ENCODE results near the gene CCDC124. TPM values are rescaled to one million over a fixed set of nuclear protein-coding genes. Genes with fewer than 3 reads are reported as not detected.

CCDC124 gene
- total RNA-seq, 2 experiments from 2014 or later, result 26.9 to 28.1 TPM

DNA sequence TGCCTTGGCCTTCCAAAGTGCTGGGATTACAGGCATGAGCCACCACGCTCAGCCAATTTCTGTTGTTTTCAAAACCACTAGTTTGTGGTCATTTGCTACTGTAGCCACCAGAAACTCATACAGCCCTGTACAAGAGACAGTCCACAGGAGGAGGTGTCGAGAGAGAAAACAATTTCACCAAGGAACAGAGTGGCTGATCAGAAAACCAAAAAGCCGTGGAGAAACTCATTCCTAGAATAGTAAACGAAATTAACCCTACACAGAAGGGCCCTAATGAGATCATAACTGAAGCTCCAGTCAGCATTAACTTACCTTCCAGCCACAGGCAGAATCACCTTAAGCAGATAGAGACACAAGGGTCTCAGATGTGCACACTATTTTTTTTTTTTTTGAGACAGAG, 3.8 kb upstream of the CCDC124 start:
- peaks cover 18% of the 10 kb centered on the region for H3K4me1 Mint-ChIP-seq (ENCODE audit: low read depth)
- no peak overlapping the region for H3K27ac Mint-ChIP-seq
- H3K27me3 Mint-ChIP-seq, result no peaks in the 10 kb centered on the region
- CTCF ChIA-PET, result interaction anchor here (6.7 kb wide), 1 partner anchor 69 kb away, joined by 226 read pairs; the partner anchor contains the start of gene RPL18A
- intact Hi-C loops (cut with DNase I, micrococcal nuclease), result no loop called here
- POLR2A ChIA-PET, result no interaction called here
- no peak for DNase-seq
- ATAC-seq (ENCODE audit: poor library complexity), result no peak
- H3K4me3 Mint-ChIP-seq, result no peak overlapping the region
- TF ChIP-seq, protein P1, sequence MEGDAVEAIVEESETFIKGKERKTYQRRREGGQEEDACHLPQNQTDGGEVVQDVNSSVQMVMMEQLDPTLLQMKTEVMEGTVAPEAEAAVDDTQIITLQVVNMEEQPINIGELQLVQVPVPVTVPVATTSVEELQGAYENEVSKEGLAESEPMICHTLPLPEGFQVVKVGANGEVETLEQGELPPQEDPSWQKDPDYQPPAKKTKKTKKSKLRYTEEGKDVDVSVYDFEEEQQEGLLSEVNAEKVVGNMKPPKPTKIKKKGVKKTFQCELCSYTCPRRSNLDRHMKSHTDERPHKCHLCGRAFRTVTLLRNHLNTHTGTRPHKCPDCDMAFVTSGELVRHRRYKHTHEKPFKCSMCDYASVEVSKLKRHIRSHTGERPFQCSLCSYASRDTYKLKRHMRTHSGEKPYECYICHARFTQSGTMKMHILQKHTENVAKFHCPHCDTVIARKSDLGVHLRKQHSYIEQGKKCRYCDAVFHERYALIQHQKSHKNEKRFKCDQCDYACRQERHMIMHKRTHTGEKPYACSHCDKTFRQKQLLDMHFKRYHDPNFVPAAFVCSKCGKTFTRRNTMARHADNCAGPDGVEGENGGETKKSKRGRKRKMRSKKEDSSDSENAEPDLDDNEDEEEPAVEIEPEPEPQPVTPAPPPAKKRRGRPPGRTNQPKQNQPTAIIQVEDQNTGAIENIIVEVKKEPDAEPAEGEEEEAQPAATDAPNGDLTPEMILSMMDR (IDR thresholded peaks at IDR 0.05), result no peak
- H3K9me3 ChIP-seq (ENCODE audit: control insufficient read depth in 1 of 2, insufficient read depth in 1 of 2, low read length in 2 of 2), result no peaks in the 10 kb centered on the region
- no peaks in the 10 kb centered on the region for H3K9me3 Mint-ChIP-seq
- H3K36me3 ChIP-seq (ENCODE audit: insufficient read depth, low read length), result no peaks in the 10 kb centered on the region
- no peak overlapping the region for H3K4me3 ChIP-seq (ENCODE audit: low read length)
- H3K4me1 ChIP-seq (ENCODE audit: insufficient read depth, low read length), result peaks cover 21% of the 10 kb centered on the region
- H3K27ac ChIP-seq (ENCODE audit: low read depth in 1 of 2, low read length in 2 of 2), result no peak overlapping the region
- H3K27me3 ChIP-seq (ENCODE audit: control insufficient read depth in 1 of 2, insufficient read depth in 2 of 2, low read length in 2 of 2), result no peaks in the 10 kb centered on the region
- H3K36me3 Mint-ChIP-seq (ENCODE audit: low read depth), result peaks cover 6% of the 10 kb centered on the region

DNA sequence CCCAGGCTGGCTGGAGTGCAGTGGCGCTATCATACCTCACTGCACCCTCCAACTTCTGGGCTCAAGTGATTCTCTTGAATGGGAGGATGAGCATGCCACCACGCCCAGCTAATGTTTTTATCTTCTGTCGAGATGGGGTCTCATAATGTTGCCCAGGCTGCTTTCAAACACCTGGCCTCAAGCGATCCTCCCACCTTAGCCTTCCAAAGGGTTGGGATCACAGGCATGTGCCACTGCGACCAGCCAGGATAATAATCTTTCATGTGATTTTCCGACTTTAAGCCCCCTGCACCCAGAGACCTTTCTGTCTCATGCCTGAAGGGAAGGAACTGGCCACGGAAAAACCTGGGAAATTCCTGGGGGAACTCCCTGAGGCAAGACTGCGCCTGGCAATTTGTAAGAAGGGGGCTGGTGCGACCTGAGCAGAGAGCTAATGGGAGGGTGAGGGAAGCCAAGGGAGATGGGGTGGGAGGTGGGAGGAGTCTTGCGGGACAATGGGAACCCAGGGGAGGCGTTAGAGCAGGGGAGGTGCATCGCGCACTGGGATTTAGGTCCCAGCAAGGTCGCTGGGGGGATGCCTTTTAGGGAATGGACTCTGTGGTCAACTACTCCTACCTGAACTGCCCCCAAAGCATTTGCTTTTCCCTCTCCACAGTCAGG, 1.2 kb upstream of the CCDC124 start:
- no peak for ATAC-seq (ENCODE audit: poor library complexity)
- Histone ChIP-seq H3K27me3 (ENCODE audit: control insufficient read depth in 1 of 2, insufficient read depth in 2 of 2, low read length in 2 of 2) (no peaks in the 10 kb centered on the region), H3K4me3 (ENCODE audit: low read length) (peak overlapping the region; percentile 76), H3K36me3 (ENCODE audit: insufficient read depth, low read length) (peaks cover 4% of the 10 kb centered on the region), H3K27ac (ENCODE audit: low read depth in 1 of 2, low read length in 2 of 2) (no peak overlapping the region), H3K9me3 (ENCODE audit: control insufficient read depth in 1 of 2, insufficient read depth in 1 of 2, low read length in 2 of 2) (no peaks in the 10 kb centered on the region), H3K4me1 (ENCODE audit: insufficient read depth, low read length) (peaks cover 22% of the 10 kb centered on the region)
- Mint-ChIP-seq H3K27ac (peak overlapping the region; percentile 55), H3K27me3 (no peaks in the 10 kb centered on the region), H3K4me1 (ENCODE audit: low read depth) (peaks cover 19% of the 10 kb centered on the region), H3K9me3 (no peaks in the 10 kb centered on the region), H3K36me3 (ENCODE audit: low read depth) (peaks cover 6% of the 10 kb centered on the region), H3K4me3 (peak overlapping the region; percentile 83)
- CTCF ChIA-PET, result interaction anchor here (1.1 to 6.7 kb wide), 28 partner anchors 10 to 435 kb away, joined by 3 to 226 read pairs (median 6); partner anchors contain the start of genes FCHO1, JAK3, MAP1S and RPL18A
- TF ChIP-seq, protein P1 (IDR thresholded peaks at IDR 0.05), result no peak
- peak in 1 of 14 experiments; percentile 56 for DNase-seq
- POLR2A ChIA-PET, result interaction anchor here (0.6 to 5.3 kb wide), 16 partner anchors 27 to 420 kb away, joined by 3 to 275 read pairs (median 4); partner anchors contain the start of genes ARRDC2, JAK3, MAP1S and PGLS
- intact Hi-C loops (cut with DNase I, micrococcal nuclease), result loop anchor here (1.0 to 5.0 kb wide), 4 partner anchors 61 to 227 kb away; partner anchors contain the start of genes RPL18A (in 2 of the 2) and SLC5A5 (in 1 of the 2)

DNA sequence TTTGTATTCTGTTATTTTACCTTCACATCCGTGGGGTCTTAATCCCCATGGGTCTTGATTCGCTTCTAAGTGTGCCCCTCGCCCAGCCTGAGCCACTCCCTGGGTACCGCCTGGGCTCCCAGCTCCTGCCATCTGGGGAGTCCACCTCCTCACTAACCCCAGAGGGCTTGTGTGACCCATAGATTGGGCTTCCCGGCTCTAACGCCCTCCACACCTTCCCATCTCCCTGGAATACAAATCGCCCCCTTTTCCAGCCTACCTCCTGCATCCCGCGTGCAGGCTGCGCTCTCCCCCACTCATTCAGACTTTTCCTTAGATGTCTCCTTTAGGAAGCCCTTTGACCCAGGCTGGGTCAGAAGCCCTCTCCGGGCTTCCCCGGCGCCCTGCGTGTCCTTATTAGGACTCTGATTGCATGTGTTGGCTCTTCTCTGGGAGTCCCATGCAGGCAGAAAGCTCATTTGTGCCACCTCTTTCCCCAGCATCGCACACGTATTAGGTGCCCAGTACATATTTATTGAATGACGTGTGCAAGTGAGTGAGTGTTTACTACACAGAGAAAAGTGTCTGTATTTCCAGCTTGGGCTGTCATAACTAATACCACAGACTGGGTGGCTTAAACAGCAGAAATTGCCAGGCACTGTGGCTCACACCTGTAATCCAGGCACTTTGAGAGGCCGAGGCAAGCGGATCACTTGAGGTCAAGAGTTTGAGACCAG, 757 bp downstream of the CCDC124 start:
- POLR2A ChIA-PET, result interaction anchor here (0.9 to 5.3 kb wide), 22 partner anchors 10 to 347 kb away, joined by 3 to 275 read pairs (median 4); partner anchors contain the start of genes ARRDC2, JAK3, MAP1S and MPV17L2
- H3K4me3 ChIP-seq (ENCODE audit: low read length), result peak overlapping the region; percentile 76
- CTCF ChIA-PET, result interaction anchor here (0.8 to 6.7 kb wide), 19 partner anchors 13 to 437 kb away, joined by 3 to 226 read pairs (median 7); partner anchors contain the start of genes JAK3, PIK3R2, RPL18A and SLC5A5
- H3K36me3 ChIP-seq (ENCODE audit: insufficient read depth, low read length), result peaks cover 14% of the 10 kb centered on the region
- DNase-seq (peak in 1 of 14 experiments; percentile 44), ATAC-seq (ENCODE audit: poor library complexity) (no peak)
- Mint-ChIP-seq H3K4me3 (peak overlapping the region; percentile 94), H3K27me3 (no peaks in the 10 kb centered on the region), H3K4me1 (ENCODE audit: low read depth) (peaks cover 19% of the 10 kb centered on the region), H3K36me3 (ENCODE audit: low read depth) (peaks cover 11% of the 10 kb centered on the region), H3K27ac (peak overlapping the region; percentile 96), H3K9me3 (no peaks in the 10 kb centered on the region)
- peak overlapping the region; percentile 81 to 93 for H3K27ac ChIP-seq (ENCODE audit: low read depth in 1 of 2, low read length in 2 of 2)
- no peaks in the 10 kb centered on the region for H3K9me3 ChIP-seq (ENCODE audit: control insufficient read depth in 1 of 2, insufficient read depth in 1 of 2, low read length in 2 of 2)
- peaks cover 22% of the 10 kb centered on the region for H3K4me1 ChIP-seq (ENCODE audit: insufficient read depth, low read length)
- TF ChIP-seq, protein P1 (IDR thresholded peaks at IDR 0.05), result no peak
- intact Hi-C loops (cut with DNase I, micrococcal nuclease), result loop anchor here (2.0 to 5.0 kb wide), 3 partner anchors 63 to 229 kb away; partner anchors contain the start of gene SLC5A5 (in 1 of the 2)
- no peaks in the 10 kb centered on the region for H3K27me3 ChIP-seq (ENCODE audit: control insufficient read depth in 1 of 2, insufficient read depth in 2 of 2, low read length in 2 of 2)

Data from CD4-positive, alpha-beta T cell (primary cell).